ENCODE data around the gene KLC1. TPM values are rescaled to one million over a fixed set of nuclear protein-coding genes. Genes with fewer than 3 reads are reported as not detected.

KLC1 gene
- total and polyA plus RNA-seq, 2 of the 13 experiments (the other 11 are each of a cell fraction or from before 2014, with no cell fraction given): 53.2 to 63.5 TPM

- Histone ChIP-seq H3K9ac (ENCODE audit: insufficient read depth, low read depth, low read length) (no peak overlapping the region), H3K27ac (ENCODE audit: extremely low read length, insufficient read depth, low read length) (no peak overlapping the region), H3K9me3 (ENCODE audit: low read length) (no peaks in the 10 kb centered on the region), H2AFZ (ENCODE audit: low read length) (no peak overlapping the region), H3K36me3 (replicated peaks in 1 of 2; ENCODE audit: control insufficient read depth in 1 of 2, insufficient read depth in 2 of 2, low read length in 2 of 2) (peaks cover 0 to 10% of the 10 kb centered on the region in 2 experiments; a peak in 1 of 5 replicates), H3K79me2 (ENCODE audit: insufficient read depth, low read length) (peaks cover 74% of the 10 kb centered on the region), H3K4me2 (ENCODE audit: low read depth, low read length) (no peak overlapping the region), H4K20me1 (ENCODE audit: insufficient read depth, low read length) (peaks cover 17% of the 10 kb centered on the region; the same call in 1 of the 2 replicates), H3K4me1 (ENCODE audit: insufficient read depth, low read length) (no peaks in the 10 kb centered on the region), H3K4me3 (replicated peaks in 1 of 3; ENCODE audit: insufficient read depth in 1 of 3, low read depth in 2 of 3, low read length in 3 of 3) (no peak overlapping the region), H3K27me3 (ENCODE audit: control insufficient read depth in 1 of 2, insufficient read depth in 2 of 2, low read length in 2 of 2) (no peaks in the 10 kb centered on the region)
- ChIA-PET POLR2A (no interaction called here), CTCF (ENCODE audit: low intra/inter-chr PET ratio, low total read pairs) (no interaction called here)
- BruUV-seq (replicated peaks): no TSS peak
- WGBS (ENCODE audit: low lambda C conversion rate): 89% methylated on average over 3 of the region's 3 CpGs
- intact Hi-C loops (cut with micrococcal nuclease; ENCODE audit: unreplicated experiment): no loop called here
- no peak for DNase-seq (ENCODE audit: low spot score)
- FAIRE-seq: no peak
- no peak for ATAC-seq
- in situ Hi-C loops (cut with HindIII; ENCODE audit: extremely low pct_ligation_motif_present, low pct_unique_long_range_greater_than_20kb): no loop called here
- TF ChIP-seq THAP9 (CRISPR knock-in tag; IDR thresholded peaks at IDR 0.05; ENCODE audit: borderline replicate concordance): no peak
- TF ChIP-seq EEA1 (CRISPR knock-in tag; IDR thresholded peaks at IDR 0.05; ENCODE audit: borderline replicate concordance): no peak
- TF ChIP-seq ARNT (IDR thresholded peaks at IDR 0.05): no peak
- TF ChIP-seq ZNF10 (CRISPR knock-in tag; IDR thresholded peaks at IDR 0.05; ENCODE audit: borderline replicate concordance, low read depth): no peak
- TF ChIP-seq PHF5A (CRISPR knock-in tag; IDR thresholded peaks at IDR 0.05; ENCODE audit: low read depth, unreplicated experiment): no peak
- TF ChIP-seq ZSCAN20 (CRISPR knock-in tag; IDR thresholded peaks at IDR 0.05; ENCODE audit: borderline replicate concordance): no peak
- TF ChIP-seq ZBTB14 (CRISPR knock-in tag; IDR thresholded peaks at IDR 0.05): no peak
- TF ChIP-seq ONECUT2 (CRISPR knock-in tag; IDR thresholded peaks at IDR 0.05): no peak
- TF ChIP-seq ZNF280D (CRISPR knock-in tag; IDR thresholded peaks at IDR 0.05): no peak
- no peak for TF ChIP-seq BCL3 (CRISPR knock-in tag; IDR thresholded peaks at IDR 0.05)
- no peak for TF ChIP-seq ZBTB20 (CRISPR knock-in tag; IDR thresholded peaks at IDR 0.05; ENCODE audit: borderline replicate concordance, low read depth)
- no peak for TF ChIP-seq ZNF567 (CRISPR knock-in tag; IDR thresholded peaks at IDR 0.05; ENCODE audit: borderline replicate concordance)
These were observed 9.6 kb downstream of the KLC1 start for GRCh38 chr14:103638594-103638993.

Measured in HepG2 (cell line).